HG02588 (cell line): ENCODE data around the gene ZDHHC16.
"Not testable (repeated sequence)": the region's sequence is repeated elsewhere in the genome, so short reads cannot be mapped to it uniquely, and the experiment has no call there.

Source experiments
- ATAC-seq: cut with Tn5 transposase; IDR thresholded peaks from one replicate; pipeline ENCODE4 v1.9.1; 2021; ENCODE audit warnings: mild to moderate bottlenecking, moderate library complexity; ENCODE audit not compliant: unreplicated experiment

ZDHHC16 gene

DNA sequence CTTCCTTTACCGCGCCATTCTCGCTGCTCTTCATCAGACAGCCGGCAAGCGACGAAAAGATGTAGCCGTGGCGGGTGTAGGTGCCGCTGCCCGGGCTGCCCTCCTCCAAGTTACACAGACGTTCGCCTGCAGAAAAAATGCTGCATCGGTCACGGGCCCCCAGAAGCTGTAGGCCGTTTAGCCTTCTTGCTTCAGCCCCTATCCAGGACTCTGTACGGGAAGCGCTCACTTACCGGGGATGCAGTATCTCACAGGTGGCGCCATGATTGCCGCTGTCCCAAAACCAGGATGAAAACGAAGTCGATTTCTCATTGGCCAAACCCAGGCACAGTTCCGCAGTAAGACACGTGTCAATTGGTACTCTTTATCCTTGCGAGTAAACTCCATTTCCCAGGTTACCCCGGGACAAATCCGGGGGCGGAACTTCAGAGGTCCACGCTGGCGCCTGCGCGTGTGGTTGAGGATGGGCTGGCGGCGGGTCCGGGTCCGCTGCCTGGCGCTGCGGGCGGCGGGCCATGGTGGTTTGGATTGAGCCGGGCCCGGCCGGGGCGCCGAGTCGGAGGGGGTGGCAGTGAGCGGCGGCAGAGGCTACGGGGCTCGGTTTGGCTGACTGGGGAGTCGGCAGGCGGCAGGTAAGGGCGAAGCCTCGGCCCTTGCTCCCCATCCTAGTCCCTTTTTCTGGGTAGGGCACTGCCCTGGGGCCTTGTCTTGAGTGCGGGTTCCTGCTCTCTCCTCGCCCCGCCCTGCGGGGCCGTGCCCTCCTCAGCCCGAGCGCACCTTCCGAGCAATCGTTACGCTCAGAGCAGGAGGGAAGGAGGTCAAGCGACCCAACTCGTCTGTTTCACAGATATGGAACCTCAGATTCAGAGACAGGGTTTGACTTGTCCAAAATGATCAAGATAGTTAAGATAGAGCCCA lies at the start of gene ZDHHC16, which contains the start of gene EXOSC1:
Gene ZDHHC16 (plus strand): TSS at position 454 of the 918 bp plus-strand sequence. CDS start 5,501 bp downstream, outside the sequence.
Gene EXOSC1 (minus strand): TSS at position 285 of the 918 bp plus-strand sequence. CDS start 21 bp downstream, at position 264.
- peak; percentile 94 for ATAC-seq

DNA sequence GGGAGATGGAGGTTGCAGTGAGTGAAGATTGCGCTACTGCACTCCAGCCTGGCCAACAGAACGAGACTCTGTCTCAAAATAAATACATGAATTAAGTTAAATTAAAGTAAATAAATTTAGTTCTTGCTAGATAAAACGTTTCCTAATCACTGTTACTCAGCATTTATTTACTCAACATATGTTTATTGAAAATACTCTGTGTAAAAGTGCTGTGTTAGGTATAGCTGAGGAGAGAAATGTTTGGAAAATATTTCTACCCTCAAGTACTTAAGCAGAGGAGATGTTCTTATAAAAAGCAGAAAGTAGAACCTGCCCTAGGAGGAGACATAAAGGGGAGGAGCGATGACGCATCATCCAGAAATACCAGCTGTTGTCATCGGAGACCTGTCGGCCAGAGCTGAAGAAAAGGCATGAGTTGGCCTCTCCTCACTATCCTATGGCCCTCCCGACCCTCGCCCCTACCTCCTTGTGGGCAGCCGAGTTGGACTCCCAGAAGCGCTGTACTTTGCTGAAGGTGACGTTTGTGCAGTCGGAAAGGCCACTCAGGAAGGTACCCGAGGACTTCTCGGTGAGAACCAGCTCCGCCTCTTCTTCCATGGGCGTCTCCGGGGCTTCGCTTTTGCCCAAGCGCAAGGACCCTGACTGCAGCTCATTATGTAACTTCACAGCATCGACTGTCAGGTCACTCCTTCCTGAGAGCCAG lies 46.0 kb upstream of the ZDHHC16 start:
- ATAC-seq: no peak

DNA sequence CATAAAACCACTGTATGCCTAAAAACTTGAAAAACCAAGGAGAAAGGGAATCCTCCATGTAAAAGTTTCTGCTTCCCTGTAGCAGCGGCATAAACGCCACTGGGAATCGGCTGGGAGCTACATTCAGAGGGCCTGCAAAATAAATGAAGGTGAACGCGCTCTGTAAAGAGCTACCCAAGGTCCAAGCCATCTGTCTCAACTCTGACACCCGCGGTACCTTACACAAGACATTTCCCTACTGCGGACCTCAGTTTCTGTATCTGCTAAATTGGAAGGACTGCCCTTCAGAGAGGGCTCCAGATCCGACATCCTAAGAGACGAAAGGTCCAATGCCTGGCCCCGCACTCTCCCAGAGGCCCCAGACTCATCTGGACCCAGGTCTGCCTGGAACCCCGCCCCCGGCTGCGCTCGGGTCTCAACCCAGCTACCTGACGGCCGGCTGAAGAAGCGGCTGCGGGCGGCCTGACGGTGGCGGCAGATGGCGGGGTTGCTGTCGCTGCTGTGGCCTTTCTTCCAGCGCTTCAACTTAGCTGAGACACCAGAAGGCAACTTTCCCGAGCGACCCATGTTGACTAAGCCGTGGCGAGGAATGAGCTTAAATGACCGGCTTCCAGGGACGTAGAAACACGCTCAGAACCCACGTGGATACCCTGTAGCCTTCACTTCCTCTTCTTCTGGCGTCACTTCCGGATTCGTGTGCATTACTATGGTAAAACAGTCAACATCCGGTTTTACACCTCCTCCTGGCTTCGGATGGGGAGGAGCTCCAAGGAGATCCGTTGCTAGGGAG lies 45.1 kb upstream of the ZDHHC16 start, which contains the start of gene RRP12:
Gene RRP12 (minus strand): TSS at position 676 of the 790 bp plus-strand sequence. CDS start 109 bp downstream, at position 567.
- ATAC-seq: peak; percentile 98

DNA sequence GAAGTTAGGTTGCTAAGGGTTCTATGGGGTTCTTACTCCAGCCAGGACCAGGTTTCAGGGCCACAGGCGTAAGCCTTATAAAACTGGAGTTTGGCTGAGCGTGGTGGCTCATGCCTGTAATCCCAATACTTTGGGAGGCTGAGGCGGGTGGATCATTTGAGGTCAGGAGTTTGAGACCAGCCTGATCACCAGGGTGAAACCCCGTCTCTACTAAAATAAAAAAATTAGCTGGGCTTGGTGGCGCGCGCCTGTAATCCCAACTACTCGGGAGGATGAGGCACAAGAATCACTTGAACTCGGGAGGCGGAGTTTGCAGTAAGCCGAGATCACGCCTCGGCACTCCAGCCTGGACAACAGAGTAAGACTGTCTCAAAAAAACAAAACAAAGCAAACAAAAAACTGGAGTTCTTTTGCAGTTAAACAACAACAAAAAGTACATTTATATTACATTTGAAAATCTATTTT lies 44.5 kb upstream of the ZDHHC16 start:
- no peak for ATAC-seq

DNA sequence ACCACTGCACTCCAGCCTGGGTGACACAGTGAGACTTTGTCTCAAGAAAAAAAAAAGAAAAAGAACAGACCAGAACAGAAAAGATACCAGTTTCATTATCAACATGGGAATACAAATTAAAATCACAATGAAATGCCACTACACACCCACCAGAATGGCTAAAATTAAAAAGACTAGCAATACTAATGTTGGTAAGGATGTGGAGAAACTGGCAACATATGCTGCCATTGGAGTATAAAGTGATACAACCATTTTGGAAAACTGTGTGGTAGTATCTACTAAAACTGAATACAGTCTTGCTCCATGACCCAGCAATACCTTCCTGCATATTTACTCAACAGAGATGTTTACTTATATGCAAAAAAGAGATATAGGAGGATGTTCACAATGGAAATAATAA lies 41.9 kb upstream of the ZDHHC16 start:
- no peak for ATAC-seq

DNA sequence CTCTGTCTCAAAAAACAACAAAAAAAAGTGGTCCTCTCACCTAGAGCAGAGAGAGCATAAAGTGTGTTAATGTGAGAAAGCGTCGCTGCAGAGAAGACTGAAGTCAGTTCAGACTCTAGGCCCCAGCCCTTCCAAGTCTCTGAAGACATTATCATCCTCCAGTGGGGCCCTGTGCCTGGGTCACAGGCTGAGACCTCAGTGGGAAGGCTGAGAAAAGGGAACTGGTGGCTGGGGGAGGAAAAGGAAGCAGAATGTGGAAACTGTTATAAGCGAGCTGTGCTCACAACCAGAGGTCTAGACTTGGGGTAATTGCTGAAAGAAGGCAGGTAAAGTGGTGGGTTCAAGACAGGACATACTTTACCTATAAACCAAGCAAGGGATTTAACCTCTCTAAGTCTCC lies 39.9 kb upstream of the ZDHHC16 start:
- no peak for ATAC-seq

DNA sequence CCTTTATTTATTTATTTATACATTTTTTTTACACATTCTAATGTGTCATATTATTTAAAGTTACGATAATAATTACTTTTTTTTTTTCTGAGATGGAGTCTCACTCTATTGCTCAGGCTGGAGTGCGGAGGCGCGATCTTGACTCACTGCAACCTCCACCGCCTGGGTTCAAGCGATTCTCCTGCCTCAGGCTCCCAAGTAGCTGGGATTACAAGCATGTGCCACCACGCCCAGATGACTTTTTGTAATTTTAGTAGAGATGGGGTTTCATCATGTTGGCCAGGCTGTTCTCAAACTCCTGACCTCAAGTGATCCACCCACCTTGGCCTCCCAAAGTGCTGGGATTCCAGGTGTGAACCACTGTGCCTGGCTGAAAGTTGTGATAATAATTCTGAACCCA lies 39.5 kb upstream of the ZDHHC16 start:
- not testable (repeated sequence) for ATAC-seq

DNA sequence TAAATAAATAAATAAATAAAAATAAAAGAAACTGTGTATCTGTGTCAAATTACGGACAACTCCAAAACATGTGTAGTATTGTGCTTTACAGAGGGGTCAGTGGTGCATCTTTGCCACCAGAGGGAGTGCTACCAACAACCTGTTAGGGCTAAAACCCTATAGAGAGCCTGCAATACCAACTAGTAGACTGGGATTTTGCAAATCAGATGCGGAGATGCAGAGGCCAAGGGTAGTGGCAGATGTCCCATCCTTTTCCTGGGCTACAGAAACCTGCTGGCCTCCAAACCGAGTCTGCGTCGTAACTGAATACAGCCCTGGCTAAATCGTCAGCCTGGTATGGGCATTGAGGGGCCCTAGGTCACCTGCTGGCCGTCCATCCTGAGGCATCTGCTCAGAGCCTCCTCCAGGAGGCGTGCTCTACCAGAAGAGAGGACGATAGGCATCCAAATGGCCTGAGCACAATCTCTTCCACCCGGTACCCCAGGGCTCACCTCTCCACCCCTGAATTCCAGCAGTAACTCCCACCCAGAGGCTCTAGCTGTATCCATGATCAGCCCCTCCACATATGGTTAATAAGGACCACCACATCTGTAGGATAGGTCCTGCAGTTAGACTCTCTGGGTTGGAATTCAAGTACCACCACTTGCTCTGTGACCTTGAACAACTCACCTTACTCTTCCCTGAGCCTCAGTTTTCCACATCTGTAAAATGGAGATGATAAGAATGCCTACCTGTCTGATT lies 38.6 kb upstream of the ZDHHC16 start:
- peak; percentile 86 for ATAC-seq

DNA sequence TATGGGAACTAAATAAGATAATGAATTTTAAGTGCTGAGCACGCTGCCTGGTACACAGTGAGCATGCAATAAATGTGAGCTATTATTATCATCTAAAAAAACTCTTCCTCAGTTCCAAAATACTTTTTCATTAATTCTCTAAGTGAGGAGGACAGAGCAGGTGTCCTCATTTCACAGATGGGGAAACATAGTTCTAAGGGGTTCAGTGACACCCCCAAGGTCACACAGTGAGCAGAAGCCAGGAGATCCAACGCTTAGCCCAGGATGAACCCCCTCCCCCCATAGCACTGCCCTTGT lies 38.1 kb upstream of the ZDHHC16 start:
- no peak for ATAC-seq

DNA sequence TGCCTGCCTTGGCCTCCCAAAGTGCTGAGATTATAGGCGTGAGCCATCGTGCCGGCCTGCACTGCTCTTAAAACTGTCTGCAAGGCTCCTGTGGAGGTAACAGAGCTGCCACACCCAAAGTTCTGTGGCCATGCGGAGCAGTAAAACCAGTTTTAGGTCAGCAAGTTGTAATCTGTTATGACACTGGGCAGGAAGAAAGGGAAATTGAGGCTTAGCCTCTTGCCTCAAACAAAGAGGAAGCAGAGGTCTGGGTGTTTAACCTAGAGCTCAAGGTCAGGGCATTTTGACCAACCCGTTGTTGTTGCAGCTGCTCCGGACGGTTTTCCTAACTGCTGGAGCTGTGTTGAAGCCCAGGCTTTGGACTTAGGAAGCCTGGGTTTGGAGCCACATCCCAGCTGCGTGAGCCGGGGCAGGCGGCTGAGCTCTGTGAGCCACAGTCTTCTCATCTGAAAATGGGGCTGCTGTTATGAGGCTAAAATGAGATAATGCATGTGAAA lies 37.4 kb upstream of the ZDHHC16 start:
- no peak for ATAC-seq

DNA sequence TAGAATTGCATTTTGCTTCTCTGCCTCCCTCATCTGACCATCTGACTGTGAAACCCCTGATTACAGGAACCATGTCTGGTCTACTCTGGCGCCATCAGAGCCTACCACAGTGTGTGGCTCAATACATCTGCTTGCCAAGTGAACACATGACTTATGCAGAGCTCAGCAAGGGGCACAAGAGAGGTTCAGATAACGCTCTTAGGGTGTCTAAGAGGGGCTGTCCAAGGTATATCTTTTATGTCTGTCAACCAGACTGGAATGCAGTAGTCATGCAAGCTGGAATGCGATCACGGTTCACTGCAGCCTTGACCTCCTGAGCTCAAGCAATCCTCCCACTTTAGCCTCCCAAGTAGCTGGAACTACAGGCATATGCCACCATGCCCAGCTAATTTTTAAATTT lies 34.6 kb upstream of the ZDHHC16 start:
- ATAC-seq: no peak

DNA sequence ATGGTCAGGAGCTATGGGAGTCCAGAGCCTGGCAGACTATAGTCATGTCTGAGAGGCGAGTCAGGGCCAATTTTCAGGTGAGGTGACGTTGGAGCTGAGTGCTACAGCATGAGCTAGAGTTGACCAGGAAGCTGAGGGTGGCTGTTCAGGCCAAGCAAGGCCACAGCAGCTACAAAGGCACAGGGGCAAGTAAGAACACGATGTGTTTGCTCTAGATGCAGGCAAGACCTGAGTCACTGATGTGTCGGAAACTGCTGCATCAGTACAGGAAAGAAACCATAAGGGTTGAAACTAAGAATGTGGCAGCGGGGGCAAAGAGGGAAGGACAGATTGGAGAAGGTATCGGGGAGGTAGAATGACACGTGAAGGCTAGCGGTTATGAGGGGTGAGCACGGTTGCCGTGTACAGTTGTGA lies 33.1 kb upstream of the ZDHHC16 start:
- no peak for ATAC-seq

DNA sequence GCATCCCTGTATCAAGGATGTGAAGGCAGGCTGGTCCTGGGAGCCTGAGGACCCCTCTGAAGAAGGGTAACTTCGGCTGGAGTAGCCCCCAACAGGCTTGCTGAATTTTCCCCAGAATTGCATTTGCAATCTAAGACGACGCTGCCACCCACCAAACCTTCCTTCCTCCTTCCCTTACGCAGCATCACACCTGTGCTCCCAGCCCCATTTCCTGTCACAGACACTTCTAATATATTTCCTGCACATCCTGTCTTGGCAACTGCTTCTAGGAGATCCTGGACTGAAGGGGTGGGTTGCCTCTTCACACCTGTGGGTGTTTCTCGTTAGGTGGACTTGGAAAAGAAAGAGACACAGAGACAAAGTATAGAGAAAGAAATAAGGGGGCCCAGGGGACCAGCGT lies 29.4 kb upstream of the ZDHHC16 start:
- no peak for ATAC-seq

DNA sequence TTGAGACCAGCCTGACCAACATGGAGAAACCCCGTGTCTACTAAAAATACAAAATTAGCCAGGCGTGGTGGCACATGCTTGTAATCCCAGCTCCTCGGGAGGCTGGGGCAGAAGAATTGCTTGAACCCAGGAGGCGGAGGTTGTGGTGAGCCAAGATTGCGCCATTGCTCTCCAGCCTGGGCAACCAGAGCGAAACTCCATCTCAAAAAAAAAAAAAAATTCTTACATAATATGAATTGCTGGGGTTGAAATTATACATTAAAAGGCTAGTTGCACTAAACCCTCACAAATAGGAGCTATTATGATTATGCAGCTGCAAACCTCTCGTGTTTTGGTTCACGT lies 22.2 kb upstream of the ZDHHC16 start:
- ATAC-seq: not testable (repeated sequence)

DNA sequence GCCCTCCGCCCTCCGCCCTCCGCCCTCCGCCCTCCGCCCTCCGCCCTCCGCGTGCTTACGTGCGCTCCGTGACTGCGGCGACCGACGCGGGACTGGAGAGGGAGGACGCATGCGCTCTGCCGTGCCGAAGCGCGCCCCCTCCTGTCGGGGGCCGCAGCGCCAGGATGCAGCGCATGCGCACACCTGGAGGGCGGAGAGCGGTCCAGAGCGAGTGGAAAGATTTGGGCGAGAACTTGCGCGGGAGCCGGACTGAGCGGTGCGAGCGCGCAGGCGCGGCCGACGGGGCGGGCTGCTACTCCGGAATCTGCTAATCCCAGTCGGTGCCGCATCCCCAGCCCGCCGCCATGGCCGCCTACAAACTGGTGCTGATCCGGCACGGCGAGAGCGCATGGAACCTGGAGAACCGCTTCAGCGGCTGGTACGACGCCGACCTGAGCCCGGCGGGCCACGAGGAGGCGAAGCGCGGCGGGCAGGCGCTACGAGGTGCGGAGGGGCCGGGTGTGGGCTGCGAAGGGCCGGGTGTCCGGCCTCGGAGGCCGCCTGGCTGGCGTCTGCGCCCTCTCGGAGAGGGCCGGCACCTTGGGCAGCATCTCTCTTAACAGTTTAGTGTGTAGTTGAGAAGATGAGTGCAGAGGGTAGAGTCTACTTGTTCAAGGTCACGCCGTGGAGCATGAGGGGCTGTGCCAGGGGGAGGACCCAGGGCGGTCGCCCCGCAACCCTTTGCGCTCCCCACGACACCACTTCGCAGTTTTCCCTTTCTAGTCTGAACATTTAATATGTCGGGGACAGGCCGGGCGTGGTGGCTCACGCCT lies 19.8 kb upstream of the ZDHHC16 start, which contains the start of gene PGAM1:
Gene PGAM1 (plus strand): TSS at position 228 of the 812 bp plus-strand sequence. CDS start 117 bp downstream, at position 345.
- peak; percentile 83 for ATAC-seq

DNA sequence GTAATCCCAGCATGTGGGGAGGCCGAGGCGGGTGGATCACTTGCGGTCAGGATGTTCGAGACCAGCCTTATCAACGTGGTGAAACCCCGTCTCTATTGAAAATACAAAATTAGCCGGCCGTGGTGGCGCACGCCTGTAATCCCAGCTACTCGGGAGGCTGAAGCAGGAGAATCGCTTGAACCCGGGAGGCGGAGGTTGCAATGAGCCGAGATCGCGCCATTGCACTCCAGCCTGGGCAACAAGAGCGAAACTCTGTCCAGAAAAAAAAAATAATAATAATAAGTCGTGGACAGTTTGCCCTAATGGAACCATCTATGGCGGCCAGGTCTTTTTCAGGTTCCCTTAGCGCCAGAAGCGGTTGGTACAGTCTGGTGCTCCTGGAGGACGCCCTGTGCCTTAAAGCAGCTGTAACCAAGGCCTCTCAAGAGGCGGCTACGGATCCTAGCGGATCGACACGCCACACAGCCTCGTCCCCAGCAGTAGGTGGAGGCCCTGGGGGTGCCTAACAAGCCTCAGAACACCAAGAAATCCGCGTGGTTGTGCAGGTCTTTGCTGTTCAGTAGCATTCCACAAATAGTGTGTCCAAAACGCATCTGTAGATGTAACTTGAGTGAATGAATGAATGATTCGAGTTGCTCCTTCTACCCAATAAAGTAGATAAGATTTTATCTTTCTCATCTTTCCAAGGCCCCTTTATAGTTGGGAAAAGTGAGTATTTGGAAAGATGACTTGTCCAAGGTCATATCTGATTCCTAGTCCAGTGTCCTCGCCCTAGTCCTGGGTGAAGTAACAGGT lies 19.0 kb upstream of the ZDHHC16 start:
- no peak for ATAC-seq

DNA sequence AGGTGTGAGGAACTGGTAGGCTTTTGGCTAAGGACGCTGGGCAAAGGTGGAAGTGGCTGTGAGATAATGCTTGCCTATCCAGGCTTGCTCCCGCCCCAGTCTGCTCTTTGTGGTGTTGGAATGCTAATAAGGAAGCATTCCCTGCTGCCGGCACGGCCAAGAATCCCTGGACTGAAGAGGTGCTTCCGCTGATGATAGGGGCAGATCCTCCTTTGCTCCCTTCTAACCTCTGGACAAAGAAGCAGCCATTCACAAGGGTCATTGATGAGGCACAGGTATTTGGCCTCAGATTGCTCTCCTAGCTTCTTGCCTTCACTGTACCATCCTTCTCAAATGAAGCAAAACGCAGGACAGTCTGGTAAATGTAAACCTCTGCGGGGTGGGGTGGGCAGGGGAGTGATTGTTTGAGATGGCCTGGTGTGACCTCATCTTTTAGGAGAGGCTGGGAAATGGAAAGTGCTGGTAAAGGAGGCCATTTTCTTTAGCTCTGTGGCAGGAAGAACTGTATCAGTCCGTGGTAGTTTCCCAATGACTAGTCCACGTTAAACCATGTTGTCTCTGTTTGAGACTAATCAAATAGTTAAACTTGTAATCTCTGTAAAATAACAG lies 18.3 kb upstream of the ZDHHC16 start:
- no peak for ATAC-seq

DNA sequence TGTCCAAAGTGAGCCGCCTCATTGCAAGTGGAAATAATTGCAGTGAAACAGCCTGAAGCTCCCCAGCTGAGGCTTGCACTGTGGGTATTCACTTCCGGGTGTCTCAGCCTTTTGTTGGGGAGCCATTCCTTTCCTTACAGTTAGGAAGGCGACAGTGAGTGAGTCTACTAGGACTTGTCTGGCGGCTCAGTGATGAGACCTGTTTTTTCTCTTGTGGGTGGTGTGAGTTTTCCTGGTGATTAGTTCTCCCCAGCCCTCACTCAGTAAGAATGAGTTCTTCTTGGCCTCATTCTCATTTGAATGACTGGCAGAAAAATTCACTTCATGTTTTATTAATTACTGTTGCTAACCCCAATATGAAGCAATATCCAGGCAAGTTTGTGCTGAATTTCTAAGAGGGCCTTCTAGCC lies 17.4 kb upstream of the ZDHHC16 start:
- ATAC-seq: no peak
